ENCODE data around the gene SRP68. TPM values are rescaled to one million over a fixed set of nuclear protein-coding genes. Genes with fewer than 3 reads are reported as not detected.
A peak's percentile ranks its signal among the peaks of the same experiment; 100 is the strongest.
"Not testable (repeated sequence)": the region's sequence is repeated elsewhere in the genome, so short reads cannot be mapped to it uniquely, and the experiment has no call there.

SRP68 gene
- polyA plus RNA-seq, 5 donors: 92.3 to 111 (median 101) TPM

GRCh38 chr17:76048711-76049110 lies 23.6 kb downstream of the SRP68 start:
- DNase-seq: no peak

DNA sequence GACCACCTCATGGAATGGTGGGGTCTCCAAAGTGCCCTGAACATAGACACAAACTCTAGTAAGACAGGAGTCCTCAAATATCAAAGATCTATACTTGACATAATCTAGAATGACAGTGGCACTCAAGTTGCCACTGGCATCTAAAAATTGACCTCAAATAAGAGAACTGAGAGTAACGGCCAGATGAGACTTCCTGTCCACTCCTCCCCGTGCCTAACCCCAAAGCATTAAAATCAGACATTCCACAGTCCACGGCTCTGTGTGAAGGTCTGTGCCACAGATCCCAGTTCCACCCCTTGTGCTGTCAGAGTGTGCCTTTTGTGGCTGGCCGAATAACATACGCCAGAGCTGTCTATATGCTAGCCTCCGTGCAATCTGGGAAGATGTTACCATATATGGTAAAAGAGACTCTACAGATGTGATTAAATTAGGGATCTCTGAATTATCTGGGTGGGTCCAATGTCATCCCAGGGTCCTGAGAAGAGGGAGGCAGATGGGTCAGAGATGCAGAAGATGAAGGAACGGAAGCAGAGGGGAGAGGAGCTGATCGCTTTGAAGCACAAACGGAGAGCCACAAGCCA lies 24.2 kb downstream of the SRP68 start:
- DNase-seq: no peak

GRCh38 chr17:76046064-76046463 lies 26.3 kb downstream of the SRP68 start:
- no peak for DNase-seq

DNA sequence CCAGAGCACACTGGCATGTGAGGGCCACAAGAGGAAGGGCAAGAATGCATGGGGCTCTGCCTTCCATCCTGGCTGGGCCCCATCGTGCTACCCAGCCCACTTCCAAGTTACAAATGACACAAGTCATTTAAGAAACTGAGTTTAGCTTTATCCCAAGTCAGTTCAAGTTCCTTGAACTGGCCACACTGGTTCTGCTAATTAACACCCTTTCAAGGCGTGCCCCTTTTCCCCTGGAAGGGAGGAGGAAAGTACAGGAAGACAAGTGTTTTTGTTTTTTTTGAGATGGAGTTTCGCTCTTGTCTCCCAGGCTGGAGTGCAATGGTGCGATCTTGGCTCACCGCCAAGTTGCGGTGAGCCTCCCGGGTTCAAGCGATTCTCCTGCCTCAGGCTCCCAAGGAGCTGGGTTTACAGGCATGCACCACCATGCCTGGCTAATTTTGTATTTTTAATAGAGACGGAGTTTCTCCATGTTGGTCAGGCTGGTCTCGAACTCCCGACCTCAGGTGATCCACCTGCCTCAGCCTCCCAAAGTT lies 27.8 kb downstream of the SRP68 start:
- not testable (repeated sequence) for DNase-seq

- not testable (repeated sequence) for DNase-seq
Observed at GRCh38 chr17:76042868-76043267, 29.4 kb downstream of the SRP68 start.

DNA sequence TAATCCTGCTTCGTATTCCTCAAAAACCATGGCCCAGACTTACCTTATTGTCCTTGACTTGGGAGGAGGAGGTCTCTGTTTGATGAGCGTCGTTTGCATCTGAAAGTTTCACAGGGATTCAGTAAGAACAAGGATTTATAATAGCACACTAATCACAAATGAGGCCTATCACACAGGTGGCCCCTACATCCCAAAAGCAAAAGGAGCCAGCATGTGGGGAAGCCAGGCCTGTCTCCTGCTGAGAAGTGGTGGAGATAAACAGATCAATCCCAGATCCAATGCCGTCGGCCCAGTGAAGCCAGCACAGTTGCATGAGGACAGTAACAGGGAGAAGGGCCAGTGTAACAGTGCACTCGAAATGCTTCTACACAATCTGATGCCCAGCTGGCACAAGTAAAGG lies 31.9 kb downstream of the SRP68 start:
- DNase-seq: no peak

GRCh38 chr17:76039121-76039520 lies 33.2 kb downstream of the SRP68 start:
- no peak for DNase-seq

DNA sequence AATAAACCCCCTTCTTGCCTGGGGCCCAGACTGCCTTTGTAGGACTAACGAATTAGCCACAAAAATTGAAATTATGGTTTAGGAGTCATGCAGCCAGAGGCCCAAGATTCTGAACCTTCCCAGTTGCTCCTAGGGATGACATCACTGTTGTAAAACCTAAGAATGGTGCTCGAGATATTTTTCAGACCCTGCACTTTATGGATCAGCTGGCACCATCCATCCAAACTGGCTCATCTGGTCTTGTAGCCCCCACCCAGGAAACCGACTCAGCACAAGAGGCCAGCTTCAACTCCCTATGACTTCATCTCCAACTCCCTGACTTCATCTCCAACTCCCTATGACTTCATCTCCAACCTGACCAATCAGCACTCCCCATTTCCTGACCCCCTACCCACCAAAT lies 34.3 kb downstream of the SRP68 start:
- DNase-seq: no peak

DNA sequence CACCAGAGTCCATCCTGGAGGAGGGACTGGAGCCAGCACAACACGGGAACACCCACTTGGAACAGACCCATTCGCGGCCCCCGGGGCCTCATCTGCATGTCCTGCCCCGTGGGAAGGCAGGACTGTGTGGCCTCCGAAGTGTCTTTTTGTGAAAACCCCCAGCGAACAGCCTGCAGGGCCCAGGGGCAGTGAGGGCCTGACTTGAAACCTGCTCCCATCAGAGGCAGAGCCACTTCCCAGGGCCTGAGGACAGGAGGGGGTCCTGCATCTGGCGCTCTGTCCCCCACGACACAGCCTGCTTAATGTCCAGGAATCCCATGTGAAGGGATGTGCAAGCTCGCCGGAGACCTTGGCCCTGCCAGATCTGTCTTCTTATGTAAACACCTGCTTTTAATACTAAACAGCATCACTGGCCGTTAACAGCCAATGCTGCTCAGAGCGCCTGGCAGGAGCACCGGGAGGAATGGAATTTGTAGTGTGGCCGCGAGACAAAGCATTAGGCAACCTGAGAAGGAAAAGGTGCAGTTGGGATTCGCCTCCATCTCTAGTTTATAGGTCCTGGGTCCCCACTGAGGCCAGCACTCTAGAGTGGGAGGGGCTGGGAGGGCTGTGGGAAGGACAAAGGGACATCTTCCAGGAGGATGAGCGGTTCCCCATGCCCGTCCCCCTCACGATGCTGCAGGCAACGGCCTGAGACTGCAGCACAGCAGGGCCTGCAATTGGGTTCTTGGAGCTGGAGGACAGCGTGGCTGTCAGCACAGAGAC lies 35.6 kb downstream of the SRP68 start:
- DNase-seq: no peak

GRCh38 chr17:76034428-76035350 lies 37.6 kb downstream of the SRP68 start:
- no peak for DNase-seq

GRCh38 chr17:76033139-76033538 lies 39.2 kb downstream of the SRP68 start:
- no peak for DNase-seq

GRCh38 chr17:76032780-76033108 lies 39.6 kb downstream of the SRP68 start:
- no peak for DNase-seq

DNA sequence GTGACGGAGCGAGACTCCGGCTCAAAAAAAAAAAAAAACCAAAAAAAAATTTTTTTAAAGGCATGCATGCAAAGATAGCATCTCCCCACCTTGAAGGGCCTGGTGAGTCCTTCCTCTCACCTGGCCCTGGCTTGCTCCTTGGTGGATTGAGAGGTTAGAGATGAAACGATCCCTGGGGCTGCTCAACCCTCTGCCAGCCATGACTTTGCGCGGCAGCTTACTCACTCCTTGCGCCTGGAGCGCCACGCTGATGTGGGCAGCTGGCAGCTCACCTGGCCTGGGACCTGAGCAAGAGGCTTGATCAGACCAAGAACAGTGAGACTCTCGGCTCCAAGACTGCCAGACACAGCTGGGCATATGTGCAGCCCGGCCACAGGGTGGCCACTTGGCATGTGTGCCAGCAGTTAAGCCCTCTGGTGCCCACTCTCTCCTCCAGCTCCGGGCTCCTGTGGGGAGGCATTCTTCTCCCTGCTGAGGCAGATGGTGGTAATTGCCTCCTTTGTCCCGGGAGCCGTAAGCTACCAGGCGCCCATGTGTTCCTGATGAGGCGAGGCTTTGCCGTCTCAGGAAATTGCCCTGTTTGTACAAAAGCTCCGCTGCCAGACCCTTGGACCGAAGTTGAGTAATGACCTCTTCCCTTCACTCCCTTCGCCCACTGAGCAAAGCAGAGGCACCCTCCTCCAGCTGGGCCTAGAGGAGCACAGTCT lies 40.1 kb downstream of the SRP68 start:
- no peak for DNase-seq

DNA sequence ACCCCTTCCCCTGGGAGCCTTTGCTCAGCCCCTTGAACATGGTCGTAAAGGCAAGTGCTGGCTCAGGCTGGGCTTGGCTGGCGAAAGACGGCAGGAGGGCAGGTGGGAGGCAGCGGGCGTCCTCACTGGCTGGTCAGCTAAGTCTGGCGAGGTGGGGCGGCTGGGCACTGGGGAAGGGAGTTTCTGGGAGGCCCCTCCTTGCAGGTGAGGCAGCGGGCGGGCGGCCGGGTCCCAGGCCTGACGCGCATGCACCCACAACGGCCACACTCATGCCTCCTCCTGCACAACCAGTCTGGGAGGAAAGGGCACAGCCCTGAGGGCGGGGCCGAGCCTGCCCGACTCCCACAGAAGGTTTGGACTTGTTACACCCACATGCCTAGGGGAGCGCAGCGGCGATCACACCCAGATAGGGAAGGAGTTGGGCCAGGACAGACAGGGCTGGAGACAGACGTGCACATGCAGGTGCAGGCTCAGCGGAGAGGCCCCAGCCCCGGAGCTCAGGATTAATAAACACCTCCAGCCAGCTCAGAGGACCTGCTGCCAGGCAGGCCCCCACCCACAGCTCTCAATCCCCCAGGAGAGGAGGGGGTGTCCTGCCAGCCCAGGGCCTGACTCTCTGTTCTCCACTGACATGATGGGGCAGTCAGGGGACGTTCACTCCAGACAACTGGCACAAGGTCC lies 45.0 kb downstream of the SRP68 start, which contains the start of gene EVPL:
Gene EVPL, minus strand, starts transcription at position 148 of the 681 bp plus-strand sequence. Its CDS starts 108 bp downstream, at position 40.
- peak; percentile 43 to 65 for DNase-seq

DNA sequence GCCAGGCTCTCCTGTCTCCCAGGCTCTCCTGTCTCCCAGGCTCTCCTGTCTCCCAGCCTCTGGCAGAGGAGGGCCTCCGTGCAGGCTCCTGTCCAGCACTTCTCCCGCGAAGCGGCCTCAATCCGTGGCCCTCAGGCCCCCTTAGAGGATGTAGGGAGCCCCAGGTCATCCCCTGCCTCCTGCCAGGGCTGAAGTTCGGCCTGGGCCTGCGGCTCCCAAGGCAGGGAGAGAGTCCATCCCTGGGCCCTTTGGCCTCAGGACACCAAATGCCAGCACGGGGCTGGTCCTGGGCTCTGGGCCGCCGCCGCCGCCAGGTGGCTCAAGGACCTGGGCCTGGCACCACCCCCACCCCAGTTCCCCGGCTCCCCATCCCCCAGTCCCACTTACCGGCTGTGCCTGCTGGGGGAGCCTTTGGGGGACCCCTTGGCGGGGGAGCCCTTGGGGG lies 45.6 kb downstream of the SRP68 start:
- DNase-seq: no peak

DNA sequence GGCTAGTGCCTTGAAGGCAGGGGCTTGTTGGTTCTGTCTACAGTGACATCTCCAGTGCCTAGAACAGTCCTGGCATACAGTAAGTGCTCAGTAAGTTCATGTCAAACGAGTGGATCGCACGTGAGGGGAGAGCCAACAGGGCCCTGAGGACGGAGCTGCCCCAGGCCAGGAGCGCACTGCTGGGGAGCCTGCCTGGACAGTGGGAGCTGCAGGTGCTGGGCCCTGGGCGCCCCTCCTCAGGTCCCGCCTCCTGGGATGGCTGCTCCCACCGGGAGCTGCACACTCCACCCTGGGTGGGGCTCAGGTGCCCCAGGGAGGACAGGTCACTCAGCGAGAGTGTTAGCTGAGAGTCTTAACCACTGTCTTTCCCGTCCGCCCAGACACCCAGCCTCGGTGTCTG lies 47.0 kb downstream of the SRP68 start:
- DNase-seq: no peak

DNA sequence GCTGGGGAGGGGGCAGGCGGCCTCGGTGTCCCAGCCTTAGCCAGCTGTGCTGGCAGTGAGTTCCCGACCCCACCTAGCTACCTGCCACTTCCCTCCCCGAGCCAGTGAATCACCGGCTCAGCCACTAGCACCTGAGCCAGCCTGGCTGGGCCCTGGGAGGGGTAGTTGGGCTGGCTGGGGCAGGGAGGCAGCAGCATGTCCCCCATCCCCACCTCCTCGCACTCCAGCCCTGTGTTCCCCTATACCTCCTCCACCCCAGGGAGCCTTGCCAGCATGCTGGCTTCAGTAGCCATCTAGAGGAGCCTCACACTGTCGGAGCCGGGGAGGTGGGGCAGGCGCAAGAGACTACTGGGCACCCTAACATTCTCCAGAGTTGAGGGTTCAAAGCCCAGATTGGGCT lies 48.0 kb downstream of the SRP68 start:
- DNase-seq: no peak

DNA sequence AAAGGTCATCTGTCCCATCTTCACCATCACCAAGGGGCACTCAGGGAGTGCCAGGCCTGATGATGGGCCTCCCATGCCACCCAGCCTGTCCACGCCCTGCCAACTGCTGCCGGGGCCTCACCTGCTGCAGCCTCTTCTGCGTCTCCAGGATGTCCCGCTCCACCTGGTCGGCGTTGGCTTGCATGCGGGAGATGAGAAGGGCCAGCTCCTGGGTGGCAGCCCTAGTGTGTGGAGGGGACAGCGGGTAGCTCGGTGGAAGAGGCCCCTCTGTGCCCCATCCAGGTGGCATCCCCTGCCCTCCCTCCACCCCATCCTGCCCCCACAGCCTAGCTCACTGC lies 48.4 kb downstream of the SRP68 start:
- DNase-seq: no peak

DNA sequence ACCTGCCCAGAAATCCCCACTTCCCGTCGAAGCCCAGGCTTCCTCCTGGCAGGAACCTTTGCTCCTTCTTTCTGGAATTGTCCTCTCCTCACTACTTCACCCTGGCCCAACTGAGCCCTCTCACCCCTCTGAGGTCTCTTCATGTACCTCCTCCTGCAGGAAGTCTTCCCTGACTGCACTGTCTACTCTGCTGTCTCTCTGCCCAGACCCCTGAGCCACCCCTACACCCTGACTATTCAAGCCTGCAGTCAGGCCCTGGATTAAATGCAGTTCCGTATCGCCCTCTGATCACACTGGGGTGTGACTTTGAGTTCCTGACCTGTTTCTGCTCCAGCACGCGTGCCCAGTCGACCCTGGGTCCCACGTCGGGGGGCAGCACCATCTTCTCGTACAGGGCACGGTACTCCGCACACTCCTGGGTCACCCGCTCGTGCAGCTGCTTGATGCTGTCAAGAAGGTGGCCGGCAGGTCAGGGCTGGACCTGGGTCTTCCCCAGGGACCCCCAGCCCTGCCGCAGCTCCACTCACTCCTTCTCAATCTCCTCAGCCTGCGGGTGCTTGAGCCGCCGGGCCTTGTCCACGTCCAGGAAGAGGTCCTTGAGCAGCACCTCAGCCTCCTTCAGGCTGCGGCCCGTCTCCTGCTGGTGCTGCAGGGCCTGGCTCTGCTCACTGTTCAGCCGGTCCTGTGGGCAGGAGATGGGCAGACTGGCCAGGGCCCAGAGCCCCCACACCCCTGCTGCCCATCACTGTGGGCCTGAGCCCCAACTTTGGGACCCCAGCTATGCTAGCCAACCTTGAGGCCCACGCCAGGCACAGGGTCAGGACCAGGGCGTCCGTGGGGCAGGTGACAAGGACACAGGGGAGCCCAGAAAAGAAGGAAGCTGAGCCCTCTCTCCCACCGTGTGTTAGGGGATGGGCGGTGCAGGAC lies 49.1 kb downstream of the SRP68 start:
- DNase-seq: no peak

- no peak for DNase-seq
Observed at GRCh38 chr17:76022285-76022684, 50.0 kb downstream of the SRP68 start.

Measured in right lung (tissue), 5 donors.